Fibroblast of lung (primary cell): ENCODE measurements around the gene CAMKMT.

Experiments used
- CTCF ChIP-seq, 2 donors: IDR thresholded peaks in 1 of 2; conservative IDR thresholded peaks in 1 of 2; 1 replicate in 1 of 2; 2 replicates in 1 of 2; pipeline ENCODE4 v1.5.1; 2011 to 2012; ENCODE audit warnings: low read length in 2 of 2, control low read depth in 1 of 2, inconsistent platforms in 1 of 2, low read depth in 1 of 2, mild to moderate bottlenecking in 1 of 2
- EZH2 ChIP-seq: IDR thresholded peaks from 2 replicates; pipeline ENCODE4 v1.5.1; 2012; ENCODE audit warnings: low read length, control low read depth, mild to moderate bottlenecking; ENCODE audit errors: missing control alignments

GRCh38 chr2:44758591-44758990 lies 396.8 kb downstream of the CAMKMT start:
- TF ChIP-seq CTCF (conservative IDR thresholded peaks at IDR 0.05 in 1 of 2, IDR thresholded peaks at IDR 0.05 in 1 of 2; ENCODE audit: low read depth in 1 of 2, low read length in 2 of 2), result no peak
- no peak for TF ChIP-seq EZH2
